ENCODE results near the gene TBX5. TPM values are rescaled to one million over a fixed set of nuclear protein-coding genes. Genes with fewer than 3 reads are reported as not detected.

TBX5 gene
- total RNA-seq, 1 donor from 2014 or later, result not detected

DNA sequence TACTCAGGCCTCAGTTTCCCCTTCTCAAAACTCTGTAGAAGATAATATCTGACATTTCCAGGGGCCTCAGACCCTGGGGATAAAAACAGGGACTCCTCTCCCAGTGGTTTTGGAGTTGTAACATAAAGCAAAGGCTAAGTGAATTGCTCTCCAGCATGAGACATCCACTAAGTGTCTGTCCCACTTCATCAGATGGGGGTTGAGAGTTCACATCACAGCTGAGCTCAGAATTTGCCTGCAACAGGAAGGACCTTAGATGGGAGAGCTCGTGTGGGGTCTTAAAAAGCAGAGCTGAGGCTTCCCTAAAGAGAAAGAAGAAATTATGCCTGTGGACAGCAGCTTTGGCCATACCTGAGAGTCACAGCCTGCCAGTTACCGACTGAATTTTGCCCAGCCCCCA, 61.1 kb downstream of the TBX5 start:
- Mint-ChIP-seq H3K27me3 (ENCODE audit: unreplicated experiment) (no peaks in the 10 kb centered on the region), H3K4me3 (ENCODE audit: unreplicated experiment) (no peak overlapping the region), H3K4me1 (ENCODE audit: unreplicated experiment) (no peaks in the 10 kb centered on the region), H3K36me3 (ENCODE audit: unreplicated experiment) (no peaks in the 10 kb centered on the region), H3K9me3 (ENCODE audit: unreplicated experiment) (peaks cover 19% of the 10 kb centered on the region), H3K27ac (ENCODE audit: unreplicated experiment) (no peak overlapping the region)
- no peak for DNase-seq (ENCODE audit: extremely low spot score, unreplicated experiment)
- TF ChIP-seq, protein P1, sequence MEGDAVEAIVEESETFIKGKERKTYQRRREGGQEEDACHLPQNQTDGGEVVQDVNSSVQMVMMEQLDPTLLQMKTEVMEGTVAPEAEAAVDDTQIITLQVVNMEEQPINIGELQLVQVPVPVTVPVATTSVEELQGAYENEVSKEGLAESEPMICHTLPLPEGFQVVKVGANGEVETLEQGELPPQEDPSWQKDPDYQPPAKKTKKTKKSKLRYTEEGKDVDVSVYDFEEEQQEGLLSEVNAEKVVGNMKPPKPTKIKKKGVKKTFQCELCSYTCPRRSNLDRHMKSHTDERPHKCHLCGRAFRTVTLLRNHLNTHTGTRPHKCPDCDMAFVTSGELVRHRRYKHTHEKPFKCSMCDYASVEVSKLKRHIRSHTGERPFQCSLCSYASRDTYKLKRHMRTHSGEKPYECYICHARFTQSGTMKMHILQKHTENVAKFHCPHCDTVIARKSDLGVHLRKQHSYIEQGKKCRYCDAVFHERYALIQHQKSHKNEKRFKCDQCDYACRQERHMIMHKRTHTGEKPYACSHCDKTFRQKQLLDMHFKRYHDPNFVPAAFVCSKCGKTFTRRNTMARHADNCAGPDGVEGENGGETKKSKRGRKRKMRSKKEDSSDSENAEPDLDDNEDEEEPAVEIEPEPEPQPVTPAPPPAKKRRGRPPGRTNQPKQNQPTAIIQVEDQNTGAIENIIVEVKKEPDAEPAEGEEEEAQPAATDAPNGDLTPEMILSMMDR (IDR thresholded peaks at IDR 0.05), result no peak

GRCh38 chr12:114344303-114344663, 61.7 kb downstream of the TBX5 start:
- H3K36me3 Mint-ChIP-seq (ENCODE audit: unreplicated experiment), result no peaks in the 10 kb centered on the region
- H3K4me3 Mint-ChIP-seq (ENCODE audit: unreplicated experiment), result no peak overlapping the region
- H3K27me3 Mint-ChIP-seq (ENCODE audit: unreplicated experiment), result no peaks in the 10 kb centered on the region
- TF ChIP-seq, protein P1 (IDR thresholded peaks at IDR 0.05), result no peak
- no peak for DNase-seq (ENCODE audit: extremely low spot score, unreplicated experiment)
- no peaks in the 10 kb centered on the region for H3K4me1 Mint-ChIP-seq (ENCODE audit: unreplicated experiment)
- no peak overlapping the region for H3K27ac Mint-ChIP-seq (ENCODE audit: unreplicated experiment)
- H3K9me3 Mint-ChIP-seq (ENCODE audit: unreplicated experiment), result peaks cover 19% of the 10 kb centered on the region

GRCh38 chr12:114343585-114344302, 62.2 kb downstream of the TBX5 start:
- H3K27ac Mint-ChIP-seq (ENCODE audit: unreplicated experiment), result no peak overlapping the region
- no peak overlapping the region for H3K4me3 Mint-ChIP-seq (ENCODE audit: unreplicated experiment)
- H3K4me1 Mint-ChIP-seq (ENCODE audit: unreplicated experiment), result no peaks in the 10 kb centered on the region
- H3K9me3 Mint-ChIP-seq (ENCODE audit: unreplicated experiment), result peaks cover 17% of the 10 kb centered on the region
- TF ChIP-seq, protein P1 (IDR thresholded peaks at IDR 0.05), result no peak
- no peak for DNase-seq (ENCODE audit: extremely low spot score, unreplicated experiment)
- no peaks in the 10 kb centered on the region for H3K27me3 Mint-ChIP-seq (ENCODE audit: unreplicated experiment)
- no peaks in the 10 kb centered on the region for H3K36me3 Mint-ChIP-seq (ENCODE audit: unreplicated experiment)

DNA sequence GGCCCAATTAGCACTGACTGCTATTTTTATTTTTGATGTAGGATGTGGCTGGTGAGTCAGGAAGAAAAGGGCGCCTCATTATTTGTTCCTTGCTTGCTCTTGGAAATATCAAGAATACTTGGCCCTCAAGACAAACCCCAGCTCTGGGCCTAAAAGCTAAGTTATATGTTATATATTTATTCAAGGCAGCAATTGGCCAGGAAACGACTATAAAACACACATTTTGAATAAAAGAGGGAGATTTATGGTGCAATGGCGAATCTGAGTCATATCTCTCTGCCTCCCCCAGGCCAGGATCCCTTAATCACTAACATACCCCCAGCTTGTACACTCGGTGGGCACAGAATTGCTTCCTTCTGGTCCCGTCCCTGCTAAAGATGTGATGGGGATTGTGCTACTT, 63.3 kb downstream of the TBX5 start:
- H3K9me3 Mint-ChIP-seq (ENCODE audit: unreplicated experiment), result peaks cover 15% of the 10 kb centered on the region
- no peaks in the 10 kb centered on the region for H3K36me3 Mint-ChIP-seq (ENCODE audit: unreplicated experiment)
- no peak for DNase-seq (ENCODE audit: extremely low spot score, unreplicated experiment)
- TF ChIP-seq, protein P1 (IDR thresholded peaks at IDR 0.05), result no peak
- H3K27ac Mint-ChIP-seq (ENCODE audit: unreplicated experiment), result no peak overlapping the region
- H3K4me3 Mint-ChIP-seq (ENCODE audit: unreplicated experiment), result no peak overlapping the region
- no peaks in the 10 kb centered on the region for H3K4me1 Mint-ChIP-seq (ENCODE audit: unreplicated experiment)
- no peaks in the 10 kb centered on the region for H3K27me3 Mint-ChIP-seq (ENCODE audit: unreplicated experiment)

DNA sequence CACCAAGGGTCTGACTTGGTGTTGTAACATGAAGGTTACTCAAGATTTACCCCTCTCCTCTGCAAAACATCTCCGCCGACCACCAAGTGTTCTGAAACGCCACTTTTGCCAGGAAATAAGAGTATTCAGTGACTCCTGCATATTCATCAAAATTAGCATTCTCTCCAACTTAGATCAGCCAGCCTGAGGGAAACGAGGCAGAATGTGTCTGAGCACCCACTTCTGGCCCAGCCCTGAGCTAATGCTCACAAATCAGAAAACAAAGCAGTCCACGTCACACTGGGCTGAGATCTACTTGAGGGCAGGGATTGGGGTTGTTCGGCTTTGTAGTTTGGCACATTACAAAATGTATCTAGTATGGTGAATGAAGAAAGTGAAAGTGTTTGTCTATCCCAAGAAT, 64.3 kb downstream of the TBX5 start:
- H3K36me3 Mint-ChIP-seq (ENCODE audit: unreplicated experiment), result no peaks in the 10 kb centered on the region
- no peak for DNase-seq (ENCODE audit: extremely low spot score, unreplicated experiment)
- H3K27me3 Mint-ChIP-seq (ENCODE audit: unreplicated experiment), result no peaks in the 10 kb centered on the region
- no peak overlapping the region for H3K4me3 Mint-ChIP-seq (ENCODE audit: unreplicated experiment)
- no peaks in the 10 kb centered on the region for H3K4me1 Mint-ChIP-seq (ENCODE audit: unreplicated experiment)
- no peak overlapping the region for H3K27ac Mint-ChIP-seq (ENCODE audit: unreplicated experiment)
- TF ChIP-seq, protein P1 (IDR thresholded peaks at IDR 0.05), result no peak
- peaks cover 15% of the 10 kb centered on the region for H3K9me3 Mint-ChIP-seq (ENCODE audit: unreplicated experiment)

Measured in osteocyte (in vitro differentiated cells).